Lung (tissue), 12 donors: ENCODE measurements around the gene MFSD1. TPM values are rescaled to one million over a fixed set of nuclear protein-coding genes. Genes with fewer than 3 reads are reported as not detected.
A peak's percentile ranks its signal among the peaks of the same experiment; 100 is the strongest.

Source experiments
- ATAC-seq: fragments of 200-7000 bp; cut with Tn5 transposase; one replicate; pipeline ENCODE4 v1.9.1; 2020; ENCODE audit warnings: moderate number of reproducible peaks; ENCODE audit not compliant: insufficient read depth, low FRiP score
- DNase-seq, 3 donors: peaks; one replicate each; pipeline ENCODE4 v3.0.0-alpha.2; 2013 to 2017
- H3K27ac ChIP-seq, 2 donors: one replicate each; pipeline ENCODE4 v1.5.1; 2013; ENCODE audit warnings: mild to moderate bottlenecking in 2 of 2, moderate library complexity in 2 of 2, control low read depth in 1 of 2, inconsistent platforms in 1 of 2, low read depth in 1 of 2, low read length in 1 of 2
- H3K27me3 ChIP-seq, 3 donors: one replicate each; pipeline ENCODE4 v1.5.1; 2013; ENCODE audit warnings: low read length in 2 of 3; ENCODE audit not compliant: control insufficient read depth in 3 of 3, insufficient read depth in 3 of 3
- H3K36me3 ChIP-seq, 4 donors: one replicate each; pipeline ENCODE4 v1.5.1; 2013; ENCODE audit warnings: low read length in 4 of 4, mild to moderate bottlenecking in 1 of 4, moderate library complexity in 1 of 4; ENCODE audit not compliant: control insufficient read depth in 4 of 4, insufficient read depth in 4 of 4
- H3K4me1 ChIP-seq, 5 donors: one replicate each; pipeline ENCODE4 v1.5.1; 2013; ENCODE audit warnings: low read length in 5 of 5, mild to moderate bottlenecking in 2 of 5, moderate library complexity in 1 of 5; ENCODE audit not compliant: control insufficient read depth in 5 of 5, insufficient read depth in 5 of 5
- H3K4me3 ChIP-seq: one replicate; pipeline ENCODE4 v1.5.1; 2013; ENCODE audit warnings: mild to moderate bottlenecking, control low read depth, moderate library complexity
- H3K9ac ChIP-seq, 2 donors: one replicate each; pipeline ENCODE4 v1.5.1; 2013; ENCODE audit warnings: low read length in 2 of 2, control low read depth in 1 of 2; ENCODE audit not compliant: insufficient read depth in 1 of 2
- H3K9me3 ChIP-seq, 4 donors: one replicate each; pipeline ENCODE4 v1.5.1; 2013; ENCODE audit warnings: low read length in 3 of 4, mild to moderate bottlenecking in 1 of 4, moderate library complexity in 1 of 4; ENCODE audit not compliant: control insufficient read depth in 4 of 4, insufficient read depth in 3 of 4
- WGBS, 2 donors: extraction: QIAGEN DNeasy Blood & Tissue Kit; methylation state at CpG; one replicate each; pipeline ENCODE4 v1.1.7; 2013; 5-methylcytosine and 5-hydroxymethylcytosine counted together
- polyA plus RNA-seq, 2 donors: library from polyadenylated mRNA; stranded (reverse); fragments of 200-250 nt; gene quantifications; one replicate each; pipeline ENCODE4 v1.2.1, GENCODE V29; 2013
- total RNA-seq, 2 donors: library from RNA; depleted of rRNA in 1 of 2; stranded (reverse); fragments of >200 nt in 1 of 2; gene quantifications; one replicate each; pipeline ENCODE4 v1.2.1, GENCODE V29; 2014 to 2021
- TF ChIP-seq, protein P1 (sequence below): IDR thresholded peaks from 2 replicates; pipeline ENCODE4 v1.5.1; 2012; ENCODE audit warnings: mild to moderate bottlenecking; ENCODE audit errors: control extremely low read depth, extremely low read depth
- donor health status: control.
- donor health status: control.
- donor health status: Bipolar disorder and iron deficiency.
- donor health status: healthy.
- donor health status: DM: yes; HTN: yes; CAD: no.

Gene MFSD1
- total and polyA plus RNA-seq, 4 donors, result 25.8 to 143 (median 93.3) TPM

DNA sequence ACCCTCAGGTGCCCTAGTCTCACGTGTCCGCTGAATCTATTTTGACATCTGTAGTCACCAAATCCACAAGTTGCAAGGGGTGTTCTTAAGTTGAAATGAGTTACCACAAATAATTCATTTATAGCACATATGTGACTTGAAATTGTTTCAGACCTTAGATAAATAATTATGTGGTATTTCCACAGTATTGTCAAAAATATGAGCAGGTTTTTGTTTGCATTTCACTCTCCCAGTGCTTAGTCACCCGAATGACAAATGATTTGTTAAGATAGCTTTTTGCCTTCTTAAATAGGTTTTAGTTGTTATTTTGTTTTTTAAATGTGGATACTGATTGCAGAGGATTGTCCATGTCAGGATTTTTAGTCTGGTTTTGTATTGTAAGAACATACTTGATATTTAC is 2.6 kb downstream of the MFSD1 start:
- no peak for DNase-seq

DNA sequence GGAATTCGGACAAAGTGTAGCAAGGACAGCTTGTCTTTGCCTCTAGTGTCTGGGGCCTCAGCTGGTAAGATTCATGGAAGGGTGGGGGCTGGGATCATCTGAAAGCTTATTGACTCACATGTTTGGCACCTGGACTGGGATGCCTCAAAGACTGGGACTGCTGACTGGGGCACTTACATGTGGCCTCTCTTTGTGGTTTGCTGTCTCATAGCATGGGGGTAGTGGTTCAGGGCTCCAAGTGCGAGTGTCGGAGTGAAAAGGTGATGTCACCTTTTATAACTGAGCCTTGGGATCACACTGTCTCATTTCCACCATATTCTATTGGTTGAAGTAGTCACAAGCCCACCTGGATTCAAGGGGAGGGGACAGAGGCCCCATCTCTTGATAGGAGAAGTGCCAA is 6.8 kb downstream of the MFSD1 start:
- Histone ChIP-seq H3K27me3 (no peaks in the 10 kb centered on the region), H3K4me3 (no peak overlapping the region), H3K4me1 (peaks cover 0 to 3% (median 0%) of the 10 kb centered on the region in 5 donors), H3K9me3 (no peaks in the 10 kb centered on the region), H3K9ac (no peak overlapping the region), H3K36me3 (peaks cover 22 to 45% (median 28%) of the 10 kb centered on the region in 4 donors), H3K27ac (no peak overlapping the region)
- DNase-seq (no peak), ATAC-seq (no peak)
- 47 to 78% methylated on average over 3 of the region's 3 CpGs for WGBS, 2 donors
- TF ChIP-seq, protein P1, sequence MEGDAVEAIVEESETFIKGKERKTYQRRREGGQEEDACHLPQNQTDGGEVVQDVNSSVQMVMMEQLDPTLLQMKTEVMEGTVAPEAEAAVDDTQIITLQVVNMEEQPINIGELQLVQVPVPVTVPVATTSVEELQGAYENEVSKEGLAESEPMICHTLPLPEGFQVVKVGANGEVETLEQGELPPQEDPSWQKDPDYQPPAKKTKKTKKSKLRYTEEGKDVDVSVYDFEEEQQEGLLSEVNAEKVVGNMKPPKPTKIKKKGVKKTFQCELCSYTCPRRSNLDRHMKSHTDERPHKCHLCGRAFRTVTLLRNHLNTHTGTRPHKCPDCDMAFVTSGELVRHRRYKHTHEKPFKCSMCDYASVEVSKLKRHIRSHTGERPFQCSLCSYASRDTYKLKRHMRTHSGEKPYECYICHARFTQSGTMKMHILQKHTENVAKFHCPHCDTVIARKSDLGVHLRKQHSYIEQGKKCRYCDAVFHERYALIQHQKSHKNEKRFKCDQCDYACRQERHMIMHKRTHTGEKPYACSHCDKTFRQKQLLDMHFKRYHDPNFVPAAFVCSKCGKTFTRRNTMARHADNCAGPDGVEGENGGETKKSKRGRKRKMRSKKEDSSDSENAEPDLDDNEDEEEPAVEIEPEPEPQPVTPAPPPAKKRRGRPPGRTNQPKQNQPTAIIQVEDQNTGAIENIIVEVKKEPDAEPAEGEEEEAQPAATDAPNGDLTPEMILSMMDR, result no peak

More for the DNA sequence above, 2.6 kb downstream of the MFSD1 start:
- no peak for ATAC-seq
- H3K36me3 ChIP-seq, result peaks cover 6 to 22% (median 11%) of the 10 kb centered on the region in 4 donors
- no peaks in the 10 kb centered on the region for H3K9me3 ChIP-seq
- no peak overlapping the region for H3K27ac ChIP-seq
- TF ChIP-seq, protein P1, result no peak
- H3K4me1 ChIP-seq, result peaks cover 3 to 25% (median 8%) of the 10 kb centered on the region in 5 donors
- no peaks in the 10 kb centered on the region for H3K27me3 ChIP-seq
- WGBS, 2 donors, result 83 to 90% methylated on average over 3 of the region's 3 CpGs
- H3K4me3 ChIP-seq, result no peak overlapping the region
- H3K9ac ChIP-seq, result no peak overlapping the region

DNA sequence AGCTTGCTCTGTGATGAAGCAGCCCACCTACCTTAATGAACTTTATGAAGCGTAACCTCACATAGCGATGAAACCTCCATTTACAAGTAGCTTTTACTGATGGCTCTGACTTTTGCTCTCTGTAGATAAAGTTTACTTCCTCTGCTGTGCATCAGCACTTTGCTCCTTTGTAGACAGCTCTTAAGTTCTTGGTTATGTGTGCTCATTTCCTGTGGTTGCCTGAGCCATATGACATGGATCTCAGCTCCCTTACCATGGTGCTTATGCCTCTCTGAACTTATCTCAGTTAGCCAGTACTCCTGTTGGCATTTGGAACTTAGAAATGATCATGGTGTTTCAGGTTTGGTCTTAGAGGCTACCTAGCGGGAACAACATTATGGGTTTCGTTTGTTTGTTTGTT is 7.8 kb downstream of the MFSD1 start:
- ATAC-seq (peak; percentile 32), DNase-seq (no peak)
- TF ChIP-seq, protein P1, result no peak
- no peak overlapping the region for H3K4me3 ChIP-seq
- H3K27ac ChIP-seq, result peak overlapping the region in 1 of 2 donors; percentile 67
- peaks cover 22 to 48% (median 31%) of the 10 kb centered on the region in 4 donors for H3K36me3 ChIP-seq
- peaks cover 0 to 3% (median 0%) of the 10 kb centered on the region in 5 donors for H3K4me1 ChIP-seq
- 53 to 86% methylated on average over 4 of the region's 4 CpGs for WGBS, 2 donors
- no peaks in the 10 kb centered on the region for H3K27me3 ChIP-seq
- H3K9me3 ChIP-seq, result no peaks in the 10 kb centered on the region
- H3K9ac ChIP-seq, result no peak overlapping the region
